Mesenchymal stem cell (in vitro differentiated cells and primary cell): ENCODE results near the gene GNG12.

Source experiments
- DNase-seq: peaks from one replicate; pipeline ENCODE4 v3.0.0-alpha.2; 2013
- H2AFZ ChIP-seq: one replicate; pipeline ENCODE4 v1.6.1; 2013; ENCODE audit warnings: low read depth, mild to moderate bottlenecking, control low read depth, inconsistent platforms, low read length, moderate library complexity
- H2AK5ac ChIP-seq: 2 replicates; pipeline ENCODE4 v1.6.1; 2013; ENCODE audit warnings: low read length, moderate library complexity, mild to moderate bottlenecking, inconsistent platforms; ENCODE audit not compliant: severe bottlenecking
- H2BK120ac ChIP-seq: one replicate; pipeline ENCODE4 v1.6.1; 2013; ENCODE audit warnings: low read depth, mild to moderate bottlenecking, inconsistent platforms, low read length, moderate library complexity
- H2BK12ac ChIP-seq, 2 experiments: one replicate each; pipeline ENCODE4 v1.6.1; 2013; ENCODE audit warnings: inconsistent platforms in 2 of 2, low read length in 2 of 2, mild to moderate bottlenecking in 2 of 2, moderate library complexity in 2 of 2, control low read depth in 1 of 2
- H2BK15ac ChIP-seq: one replicate; pipeline ENCODE4 v1.6.1; 2013; ENCODE audit warnings: mild to moderate bottlenecking, low read depth, inconsistent platforms; ENCODE audit not compliant: poor library complexity, severe bottlenecking
- H2BK5ac ChIP-seq: 2 replicates; pipeline ENCODE4 v1.6.1; 2013; ENCODE audit warnings: low read depth, mild to moderate bottlenecking, low read length, control low read depth, inconsistent platforms; ENCODE audit not compliant: poor library complexity, severe bottlenecking
- H3K14ac ChIP-seq, 2 experiments: one replicate each; pipeline ENCODE4 v1.6.1; 2013; ENCODE audit warnings: inconsistent platforms in 2 of 2, low read length in 2 of 2, control low read depth in 1 of 2, mild to moderate bottlenecking in 1 of 2, moderate library complexity in 1 of 2
- H3K18ac ChIP-seq, 2 experiments: one replicate each; pipeline ENCODE4 v1.6.1; 2013; ENCODE audit warnings: inconsistent platforms in 2 of 2, low read length in 2 of 2, control low read depth in 1 of 2, low read depth in 1 of 2, mild to moderate bottlenecking in 1 of 2
- H3K23ac ChIP-seq, 2 experiments: one replicate each; pipeline ENCODE4 v1.6.1; 2013; ENCODE audit warnings: inconsistent platforms in 2 of 2, low read length in 2 of 2, mild to moderate bottlenecking in 2 of 2, moderate library complexity in 2 of 2, control low read depth in 1 of 2
- H3K27ac ChIP-seq: 2 replicates; pipeline ENCODE4 v1.5.1; 2013; ENCODE audit warnings: mild to moderate bottlenecking, moderate library complexity, low read length, control low read depth, inconsistent platforms; ENCODE audit not compliant: poor library complexity, severe bottlenecking
- H3K27me3 ChIP-seq, 2 experiments: 2 replicates each; pipeline versions ENCODE4 v1.6.1 to v1.7.0; 2013; ENCODE audit warnings: low read length in 2 of 2, mild to moderate bottlenecking in 2 of 2, moderate library complexity in 2 of 2, control low read depth in 1 of 2, inconsistent platforms in 1 of 2; ENCODE audit not compliant: control insufficient read depth in 1 of 2, insufficient read depth in 1 of 2
- H3K36me3 ChIP-seq, 2 experiments: 2 replicates each; pipeline versions ENCODE4 v1.6.1 to v1.7.0; 2013; ENCODE audit warnings: low read length in 2 of 2, control low read depth in 1 of 2, inconsistent platforms in 1 of 2, low read depth in 1 of 2, mild to moderate bottlenecking in 1 of 2; ENCODE audit not compliant: insufficient read depth in 2 of 2, control insufficient read depth in 1 of 2
- H3K4ac ChIP-seq, 2 experiments: one replicate each; pipeline ENCODE4 v1.6.1; 2013; ENCODE audit warnings: inconsistent platforms in 2 of 2, low read length in 2 of 2, mild to moderate bottlenecking in 2 of 2, moderate library complexity in 2 of 2, control low read depth in 1 of 2, low read depth in 1 of 2
- H3K4me1 ChIP-seq: 2 replicates; pipeline ENCODE4 v1.6.1; 2013; ENCODE audit warnings: low read depth, low read length, control low read depth; ENCODE audit not compliant: control insufficient read depth, insufficient read depth
- H3K4me2 ChIP-seq: 2 replicates; pipeline ENCODE4 v1.6.1; 2013; ENCODE audit warnings: low read length, mild to moderate bottlenecking, inconsistent platforms; ENCODE audit not compliant: poor library complexity, severe bottlenecking
- H3K4me3 ChIP-seq, 2 experiments: 2 replicates each; pipeline versions ENCODE4 v1.5.1 to v1.7.0; 2013; ENCODE audit warnings: low read length in 2 of 2, mild to moderate bottlenecking in 2 of 2, control low read depth in 1 of 2, low read depth in 1 of 2; ENCODE audit not compliant: insufficient read depth in 1 of 2
- H3K79me1 ChIP-seq: replicated peaks from 2 replicates; pipeline ENCODE4 v1.6.1; 2013; ENCODE audit warnings: mild to moderate bottlenecking, control low read depth, low read length, inconsistent platforms; ENCODE audit not compliant: poor library complexity, severe bottlenecking
- H3K9ac ChIP-seq: 2 replicates; pipeline ENCODE4 v1.7.0; 2013; ENCODE audit warnings: mild to moderate bottlenecking, low read length, moderate library complexity
- H3K9me3 ChIP-seq: 2 replicates; pipeline ENCODE4 v1.7.0; 2013; ENCODE audit warnings: mild to moderate bottlenecking, low read length; ENCODE audit not compliant: control insufficient read depth
- H4K8ac ChIP-seq: one replicate; pipeline ENCODE4 v1.6.1; 2013; ENCODE audit warnings: inconsistent platforms, mild to moderate bottlenecking, low read length, moderate library complexity
- H4K91ac ChIP-seq: one replicate; pipeline ENCODE4 v1.6.1; 2013; ENCODE audit warnings: mild to moderate bottlenecking, low read length, inconsistent platforms
- WGBS: methylation state at CpG from one replicate; pipeline ENCODE4 v1.1.7; 2013; ENCODE audit warnings: mixed read lengths; 5-methylcytosine and 5-hydroxymethylcytosine counted together

Gene GNG12

GRCh38 chr1:67804710-67805109, 28.6 kb downstream of the GNG12 start:
- Histone ChIP-seq H3K18ac (no peak overlapping the region), H3K9ac (no peak overlapping the region), H2BK12ac (no peak overlapping the region), H3K4me3 (no peak overlapping the region), H2BK120ac (peak overlapping the region; percentile 15), H2BK15ac (no peak overlapping the region), H4K8ac (no peak overlapping the region), H3K9me3 (no peaks in the 10 kb centered on the region), H3K27me3 (no peaks in the 10 kb centered on the region), H3K23ac (no peak overlapping the region), H3K14ac (no peak overlapping the region), H3K4me2 (no peak overlapping the region), H4K91ac (no peak overlapping the region), H2BK5ac (no peak overlapping the region), H3K4me1 (peaks cover 10% of the 10 kb centered on the region), H2AK5ac (peak overlapping the region; percentile 90), H3K27ac (peak overlapping the region; percentile 95), H3K36me3 (peaks cover 0 to 14% of the 10 kb centered on the region in 2 experiments), H3K4ac (peak overlapping the region in 1 of 2 experiments; percentile 28), H2AFZ (no peak overlapping the region), H3K79me1 (peaks cover 4% of the 10 kb centered on the region)
- no peak for DNase-seq
- 67% methylated on average over 2 of the region's 2 CpGs for WGBS

GRCh38 chr1:67803380-67804279, 29.6 kb downstream of the GNG12 start:
- Histone ChIP-seq H3K27me3 (no peaks in the 10 kb centered on the region), H3K23ac (no peak overlapping the region), H4K8ac (no peak overlapping the region), H2BK5ac (peak overlapping the region; percentile 21), H3K79me1 (peaks cover 5% of the 10 kb centered on the region), H3K27ac (peak overlapping the region; percentile 95), H3K9me3 (no peaks in the 10 kb centered on the region), H3K18ac (no peak overlapping the region), H2BK120ac (no peak overlapping the region), H3K14ac (no peak overlapping the region), H3K4me2 (peak overlapping the region; percentile 26), H3K4me3 (peak overlapping the region in 1 of 2 experiments; percentile 19), H2AK5ac (peak overlapping the region; percentile 73), H2BK12ac (no peak overlapping the region), H3K4ac (no peak overlapping the region), H4K91ac (no peak overlapping the region), H3K4me1 (peaks cover 10% of the 10 kb centered on the region), H3K36me3 (peaks cover 0 to 11% of the 10 kb centered on the region in 2 experiments), H2AFZ (no peak overlapping the region), H3K9ac (no peak overlapping the region), H2BK15ac (no peak overlapping the region)
- WGBS = 77% methylated on average over 5 of the region's 7 CpGs
- no peak for DNase-seq

GRCh38 chr1:67802565-67802964, 30.7 kb downstream of the GNG12 start:
- Histone ChIP-seq H3K18ac (peak overlapping the region in 1 of 2 experiments; percentile 66), H3K27ac (peak overlapping the region; percentile 98), H3K4me2 (no peak overlapping the region), H2AK5ac (peak overlapping the region; percentile 99), H3K23ac (no peak overlapping the region), H3K4ac (no peak overlapping the region), H2BK120ac (no peak overlapping the region), H4K8ac (no peak overlapping the region), H3K36me3 (peaks cover 9 to 19% of the 10 kb centered on the region in 2 experiments), H2BK5ac (peak overlapping the region; percentile 75), H4K91ac (no peak overlapping the region), H3K27me3 (no peaks in the 10 kb centered on the region), H3K14ac (no peak overlapping the region), H2BK12ac (no peak overlapping the region), H3K79me1 (peaks cover 13% of the 10 kb centered on the region), H3K9ac (no peak overlapping the region), H2AFZ (no peak overlapping the region), H3K4me1 (peaks cover 12% of the 10 kb centered on the region), H2BK15ac (no peak overlapping the region), H3K4me3 (no peak overlapping the region), H3K9me3 (no peaks in the 10 kb centered on the region)
- WGBS = 89% methylated on average over 3 of the region's 3 CpGs
- no peak for DNase-seq

- H2AK5ac ChIP-seq = no peak overlapping the region
- no peak overlapping the region for H4K8ac ChIP-seq
- H3K9me3 ChIP-seq = no peaks in the 10 kb centered on the region
- H3K4me1 ChIP-seq = peaks cover 12% of the 10 kb centered on the region
- H3K27ac ChIP-seq = peak overlapping the region; percentile 98
- H2BK15ac ChIP-seq = no peak overlapping the region
- no peak overlapping the region for H4K91ac ChIP-seq
- no peak overlapping the region for H3K18ac ChIP-seq
- H3K36me3 ChIP-seq = peaks cover 9 to 22% of the 10 kb centered on the region in 2 experiments
- no peak overlapping the region for H3K14ac ChIP-seq
- no peak overlapping the region for H3K9ac ChIP-seq
- H3K79me1 ChIP-seq = peaks cover 16% of the 10 kb centered on the region
- no peak for DNase-seq
- H3K4ac ChIP-seq = no peak overlapping the region
- no peaks in the 10 kb centered on the region for H3K27me3 ChIP-seq
- H2AFZ ChIP-seq = no peak overlapping the region
- no peak overlapping the region for H3K4me2 ChIP-seq
- no peak overlapping the region for H2BK5ac ChIP-seq
- no peak overlapping the region for H3K23ac ChIP-seq
- H2BK12ac ChIP-seq = no peak overlapping the region
- H2BK120ac ChIP-seq = no peak overlapping the region
- H3K4me3 ChIP-seq = no peak overlapping the region
Measured at GRCh38 chr1:67801903-67802302, 31.4 kb downstream of the GNG12 start.
